Activated T-cell treated with anti-CD3 and anti-CD28 coated beads, Interleukin-2, amount 50 U/mL, for 72 hours (primary cell): ENCODE data around the gene ZHX3. TPM values are rescaled to one million over a fixed set of nuclear protein-coding genes. Genes with fewer than 3 reads are reported as not detected.

ENCODE experiments used
- ATAC-seq, 2 donors: fragments of 150-1000 bp; cut with Tn5 transposase; replicated peaks in 1 of 2; 2 replicates each; pipeline ENCODE4 v1.10.0; 2021; ENCODE audit warnings: moderate library complexity in 2 of 2, mild to moderate bottlenecking in 1 of 2
- DNase-seq, 2 donors: peaks; one replicate each; pipeline ENCODE4 v3.0.0; 2021 to 2022; ENCODE audit warnings: mixed read lengths in 1 of 2
- H3K27ac Mint-ChIP-seq: one replicate; pipeline ENCODE4 v1.8.0; 2022; ENCODE audit warnings: mild to moderate bottlenecking, moderate library complexity, mixed read lengths
- H3K27me3 Mint-ChIP-seq: one replicate; pipeline ENCODE4 v1.8.0; 2022; ENCODE audit warnings: low read depth, mixed read lengths
- H3K36me3 Mint-ChIP-seq, 2 donors: one replicate each; pipeline ENCODE4 v1.8.0; 2022; ENCODE audit warnings: mixed read lengths in 2 of 2, mild to moderate bottlenecking in 1 of 2; ENCODE audit not compliant: insufficient read depth in 2 of 2
- H3K4me1 Mint-ChIP-seq: one replicate; pipeline ENCODE4 v1.8.0; 2022; ENCODE audit warnings: low read depth, mixed read lengths
- H3K4me3 Mint-ChIP-seq, 2 donors: one replicate each; pipeline ENCODE4 v1.8.0; 2022; ENCODE audit warnings: mild to moderate bottlenecking in 2 of 2, mixed read lengths in 2 of 2, moderate library complexity in 2 of 2
- H3K9me3 Mint-ChIP-seq, 2 donors: one replicate each; pipeline ENCODE4 v1.8.0; 2022; ENCODE audit warnings: mixed read lengths in 2 of 2
- total RNA-seq, 2 donors: library from RNA; stranded (reverse); gene quantifications; one replicate each; pipeline ENCODE4 v1.2.3, GENCODE V29; 2022

The ZHX3 gene
- total RNA-seq, 2 donors from 2014 or later: 10.2 to 11.5 TPM

DNA sequence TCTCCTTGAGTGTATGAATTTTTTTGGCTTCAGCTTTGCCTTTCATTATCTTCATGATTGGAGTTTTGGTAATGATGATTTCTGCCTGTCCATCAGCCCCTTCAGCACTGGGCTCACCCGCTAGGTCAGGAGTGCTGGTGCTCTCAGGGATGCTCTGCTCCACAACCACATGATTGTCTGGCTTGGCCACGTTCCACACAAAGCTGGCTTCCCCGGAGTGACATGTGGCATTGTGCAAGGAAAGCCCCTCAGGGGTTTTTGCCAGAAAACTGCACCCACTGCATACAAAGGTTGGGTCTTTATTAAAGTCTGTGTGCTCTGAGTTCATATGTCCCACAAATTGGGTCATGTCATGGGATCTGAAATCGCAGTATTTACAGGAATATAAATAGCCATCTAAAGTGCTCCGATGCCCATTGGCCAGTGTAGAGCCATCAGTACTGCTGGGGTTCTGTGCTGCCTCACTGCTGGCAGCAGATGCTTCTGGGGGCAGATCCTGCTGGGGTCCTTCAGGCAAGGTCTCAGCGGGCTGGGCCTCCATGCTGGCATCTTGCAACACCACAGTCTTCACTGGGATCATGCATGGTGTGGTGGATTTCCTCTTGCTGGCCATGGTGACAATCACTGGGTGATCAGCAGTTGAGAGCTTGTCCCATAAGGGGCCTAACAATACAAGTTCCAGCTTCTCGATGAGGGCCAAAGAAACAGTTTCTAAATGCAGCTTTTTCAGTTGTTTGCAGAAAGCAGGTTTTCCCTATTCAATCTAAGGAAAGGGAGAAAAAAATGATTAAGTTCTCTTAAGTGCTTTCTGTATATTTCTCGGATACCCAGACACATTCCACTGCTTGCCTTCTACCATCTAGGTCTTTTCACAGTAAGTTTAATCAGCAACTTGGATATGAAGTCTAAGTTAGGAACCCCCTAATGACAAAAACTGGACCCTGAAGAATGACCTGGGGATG is 112.9 kb downstream of the ZHX3 start:
- H3K9me3 Mint-ChIP-seq: peaks cover 1 to 4% of the 10 kb centered on the region in 2 donors
- no peak overlapping the region for H3K4me3 Mint-ChIP-seq
- no peak for DNase-seq
- H3K4me1 Mint-ChIP-seq: no peaks in the 10 kb centered on the region
- H3K27me3 Mint-ChIP-seq: no peaks in the 10 kb centered on the region
- H3K36me3 Mint-ChIP-seq: peaks cover 4 to 5% of the 10 kb centered on the region in 2 donors
- H3K27ac Mint-ChIP-seq: no peak overlapping the region
- ATAC-seq: no peak

DNA sequence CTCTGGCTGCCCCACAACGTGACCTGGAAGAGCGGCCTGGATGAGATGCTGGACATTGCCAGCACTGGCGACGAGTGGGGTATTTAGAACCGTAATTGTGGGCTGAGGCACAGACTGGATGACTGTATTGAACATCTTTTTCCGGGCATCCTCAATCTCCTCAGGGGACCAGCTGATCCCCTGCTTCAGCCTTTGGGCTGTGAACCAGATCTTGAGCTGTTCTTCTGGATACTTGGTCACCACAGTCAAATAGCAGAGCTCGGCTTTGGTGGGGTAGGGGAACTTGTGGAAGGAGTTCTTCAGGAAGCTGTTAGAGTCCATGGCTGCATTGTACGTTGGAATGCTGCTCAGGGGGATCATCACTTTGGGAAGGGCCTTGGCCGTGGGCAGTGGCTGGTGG is 113.9 kb downstream of the ZHX3 start:
- no peaks in the 10 kb centered on the region for H3K4me1 Mint-ChIP-seq
- H3K4me3 Mint-ChIP-seq: no peak overlapping the region
- DNase-seq: no peak
- H3K27ac Mint-ChIP-seq: no peak overlapping the region
- H3K36me3 Mint-ChIP-seq: peaks cover 9 to 10% of the 10 kb centered on the region in 2 donors
- ATAC-seq: no peak
- peaks cover 6 to 9% of the 10 kb centered on the region in 2 donors for H3K9me3 Mint-ChIP-seq
- H3K27me3 Mint-ChIP-seq: no peaks in the 10 kb centered on the region

GRCh38 chr20:41202426-41202825 is 115.1 kb downstream of the ZHX3 start:
- Mint-ChIP-seq H3K4me3 (no peak overlapping the region), H3K36me3 (peaks cover 11 to 15% of the 10 kb centered on the region in 2 donors), H3K4me1 (no peaks in the 10 kb centered on the region), H3K9me3 (peaks cover 6 to 13% of the 10 kb centered on the region in 2 donors), H3K27ac (no peak overlapping the region), H3K27me3 (no peaks in the 10 kb centered on the region)
- DNase-seq: no peak
- no peak for ATAC-seq

DNA sequence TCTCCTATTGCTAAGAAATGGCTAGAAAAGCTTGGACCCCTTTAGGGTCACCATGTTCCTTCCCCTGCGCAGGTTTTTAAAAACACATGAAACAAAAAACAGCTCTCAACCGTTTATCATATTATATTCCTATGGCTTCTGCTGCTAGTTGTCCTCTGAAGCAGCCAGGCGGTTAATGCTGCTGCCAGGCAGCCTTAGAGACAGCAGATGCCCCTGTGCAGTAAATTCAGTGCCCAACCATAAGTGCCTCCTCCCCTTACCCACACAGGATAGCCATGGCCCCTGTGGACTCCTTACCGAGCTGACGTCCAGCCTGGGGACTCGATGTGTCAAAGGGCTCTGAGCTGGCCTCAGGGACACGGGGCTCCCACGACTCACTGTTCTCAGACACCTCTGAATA is 115.8 kb downstream of the ZHX3 start:
- no peaks in the 10 kb centered on the region for H3K4me1 Mint-ChIP-seq
- H3K27ac Mint-ChIP-seq: no peak overlapping the region
- DNase-seq: no peak
- H3K4me3 Mint-ChIP-seq: no peak overlapping the region
- H3K27me3 Mint-ChIP-seq: no peaks in the 10 kb centered on the region
- peaks cover 12 to 15% of the 10 kb centered on the region in 2 donors for H3K36me3 Mint-ChIP-seq
- peaks cover 6 to 13% of the 10 kb centered on the region in 2 donors for H3K9me3 Mint-ChIP-seq
- ATAC-seq: no peak

GRCh38 chr20:41200446-41201202 is 116.9 kb downstream of the ZHX3 start:
- peaks cover 13 to 15% of the 10 kb centered on the region in 2 donors for H3K36me3 Mint-ChIP-seq
- ATAC-seq (no peak), DNase-seq (no peak)
- peaks cover 6 to 13% of the 10 kb centered on the region in 2 donors for H3K9me3 Mint-ChIP-seq
- no peak overlapping the region for H3K27ac Mint-ChIP-seq
- H3K4me1 Mint-ChIP-seq: peaks cover 6% of the 10 kb centered on the region
- no peak overlapping the region for H3K4me3 Mint-ChIP-seq
- H3K27me3 Mint-ChIP-seq: no peaks in the 10 kb centered on the region

GRCh38 chr20:41198443-41198842 is 119.1 kb downstream of the ZHX3 start:
- Mint-ChIP-seq H3K36me3 (peaks cover 15 to 17% of the 10 kb centered on the region in 2 donors), H3K27ac (no peak overlapping the region), H3K27me3 (no peaks in the 10 kb centered on the region), H3K9me3 (peaks cover 6 to 13% of the 10 kb centered on the region in 2 donors), H3K4me3 (no peak overlapping the region), H3K4me1 (peaks cover 16% of the 10 kb centered on the region)
- DNase-seq (no peak), ATAC-seq (no peak)

- ATAC-seq: peak in 1 of 2 donors; percentile 58
- no peak for DNase-seq
- Mint-ChIP-seq H3K9me3 (peaks cover 8 to 14% of the 10 kb centered on the region in 2 donors), H3K36me3 (peaks cover 17 to 21% of the 10 kb centered on the region in 2 donors), H3K4me1 (peaks cover 16% of the 10 kb centered on the region), H3K27ac (no peak overlapping the region), H3K27me3 (no peaks in the 10 kb centered on the region), H3K4me3 (no peak overlapping the region)
Measured at GRCh38 chr20:41196653-41197225, 120.8 kb downstream of the ZHX3 start.

GRCh38 chr20:41192575-41192974 is 125.0 kb downstream of the ZHX3 start:
- no peak overlapping the region for H3K27ac Mint-ChIP-seq
- H3K4me3 Mint-ChIP-seq: no peak overlapping the region
- no peak for DNase-seq
- no peak for ATAC-seq
- peaks cover 16% of the 10 kb centered on the region for H3K4me1 Mint-ChIP-seq
- H3K9me3 Mint-ChIP-seq: peaks cover 8 to 13% of the 10 kb centered on the region in 2 donors
- H3K36me3 Mint-ChIP-seq: peaks cover 10 to 19% of the 10 kb centered on the region in 2 donors
- no peaks in the 10 kb centered on the region for H3K27me3 Mint-ChIP-seq

DNA sequence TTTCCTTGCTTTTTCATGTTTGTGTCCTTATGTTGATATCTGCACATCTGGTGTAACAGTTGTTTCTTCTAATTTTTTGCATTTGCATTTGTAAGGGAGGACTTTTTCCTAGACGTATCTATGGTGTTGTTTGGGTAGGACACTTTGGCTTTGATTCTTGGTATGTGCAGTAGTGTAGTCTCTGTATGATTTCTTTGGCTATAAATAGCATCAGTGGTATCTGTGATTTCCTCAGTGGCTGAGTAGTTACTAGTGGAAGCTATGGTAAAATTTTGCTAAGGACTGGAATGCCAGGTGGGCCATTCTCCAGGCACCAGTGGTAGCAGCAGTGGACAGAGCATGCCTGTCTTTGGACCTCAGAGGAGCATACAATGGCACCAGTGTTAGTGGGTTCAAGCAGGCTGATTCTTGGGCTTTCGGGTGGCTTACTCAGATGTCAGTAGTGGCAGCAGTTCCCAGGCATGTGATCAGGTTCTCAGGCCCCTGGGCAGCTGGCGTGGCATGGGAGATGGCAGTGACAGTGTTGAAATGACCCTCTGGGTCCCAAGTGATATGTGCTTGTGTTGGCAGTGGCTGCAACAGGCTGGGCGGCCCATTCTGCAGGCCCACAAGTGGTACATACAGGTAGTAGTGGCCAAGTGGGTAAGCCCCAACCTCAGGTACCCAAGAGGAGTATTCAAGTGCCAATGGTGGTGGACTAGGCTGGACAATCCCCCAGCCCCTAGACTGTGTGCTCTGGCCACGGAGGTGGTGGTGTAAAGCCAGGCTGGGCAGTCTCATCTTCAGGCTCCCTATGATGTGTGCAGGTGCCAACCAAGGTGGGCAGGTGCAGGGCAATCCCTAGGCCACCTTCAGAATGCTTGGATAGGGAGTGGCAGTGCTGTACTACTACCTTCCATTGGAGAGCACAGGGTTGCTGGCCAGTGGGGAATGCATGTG is 125.7 kb downstream of the ZHX3 start:
- DNase-seq (no peak), ATAC-seq (no peak)
- Mint-ChIP-seq H3K27ac (no peak overlapping the region), H3K9me3 (peaks cover 7 to 13% of the 10 kb centered on the region in 2 donors), H3K27me3 (no peaks in the 10 kb centered on the region), H3K4me3 (no peak overlapping the region), H3K36me3 (peaks cover 10 to 18% of the 10 kb centered on the region in 2 donors), H3K4me1 (peaks cover 16% of the 10 kb centered on the region)

- H3K4me1 Mint-ChIP-seq: peaks cover under 1% of the 10 kb centered on the region
- H3K4me3 Mint-ChIP-seq: no peak overlapping the region
- H3K27ac Mint-ChIP-seq: no peak overlapping the region
- H3K9me3 Mint-ChIP-seq: peaks cover 7 to 11% of the 10 kb centered on the region in 2 donors
- peaks cover 7 to 11% of the 10 kb centered on the region in 2 donors for H3K36me3 Mint-ChIP-seq
- ATAC-seq (no peak), DNase-seq (no peak)
- no peaks in the 10 kb centered on the region for H3K27me3 Mint-ChIP-seq
Measured at GRCh38 chr20:41187668-41188067, 129.9 kb downstream of the ZHX3 start.

GRCh38 chr20:41185013-41185757 is 132.3 kb downstream of the ZHX3 start:
- no peaks in the 10 kb centered on the region for H3K27me3 Mint-ChIP-seq
- H3K4me3 Mint-ChIP-seq: no peak overlapping the region
- H3K27ac Mint-ChIP-seq: no peak overlapping the region
- peaks cover 10% of the 10 kb centered on the region for H3K4me1 Mint-ChIP-seq
- DNase-seq (no peak), ATAC-seq (peak; percentile 8 to 31)
- H3K36me3 Mint-ChIP-seq: no peaks in the 10 kb centered on the region
- H3K9me3 Mint-ChIP-seq: no peaks in the 10 kb centered on the region
